ENCODE measurements around the gene SLC66A3. TPM values are rescaled to one million over a fixed set of nuclear protein-coding genes. Genes with fewer than 3 reads are reported as not detected.

The SLC66A3 gene
- total and polyA plus RNA-seq, 5 experiments from 2014 or later: 18.2 to 65.6 (median 37.0) TPM

DNA sequence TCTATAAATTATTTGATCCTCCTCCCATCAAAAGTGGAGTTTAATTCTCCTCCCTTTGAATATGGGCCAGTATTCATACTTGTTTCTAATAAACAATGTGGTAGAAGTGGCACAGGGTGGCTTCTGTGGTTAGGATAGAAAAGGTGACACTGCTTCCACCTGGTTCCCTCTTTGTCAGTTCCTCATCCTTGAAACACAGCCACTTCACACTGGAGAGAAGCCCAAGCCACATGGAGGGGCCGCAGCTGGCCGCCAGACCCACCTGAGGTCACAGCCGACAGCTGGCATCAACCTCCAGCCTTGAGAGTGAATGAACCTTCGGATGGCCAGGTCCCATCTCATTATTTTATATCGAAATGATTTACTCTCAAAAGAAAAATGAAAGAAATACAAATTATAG is 27.5 kb upstream of the SLC66A3 start:
- H3K27me3 Mint-ChIP-seq: no peaks in the 10 kb centered on the region
- no peaks in the 10 kb centered on the region for H3K9me3 Mint-ChIP-seq
- peak overlapping the region in 7 of 10 donors; percentile 26 to 67 (median 54) for H3K27ac Mint-ChIP-seq
- peaks cover 2 to 37% (median 15%) of the 10 kb centered on the region in 4 donors for H3K4me1 Mint-ChIP-seq
- no peaks in the 10 kb centered on the region for H3K36me3 Mint-ChIP-seq
- no peak overlapping the region for H3K4me3 Mint-ChIP-seq
- ATAC-seq: no peak
- no peak for DNase-seq
- POLR2A ChIA-PET: no interaction called here

DNA sequence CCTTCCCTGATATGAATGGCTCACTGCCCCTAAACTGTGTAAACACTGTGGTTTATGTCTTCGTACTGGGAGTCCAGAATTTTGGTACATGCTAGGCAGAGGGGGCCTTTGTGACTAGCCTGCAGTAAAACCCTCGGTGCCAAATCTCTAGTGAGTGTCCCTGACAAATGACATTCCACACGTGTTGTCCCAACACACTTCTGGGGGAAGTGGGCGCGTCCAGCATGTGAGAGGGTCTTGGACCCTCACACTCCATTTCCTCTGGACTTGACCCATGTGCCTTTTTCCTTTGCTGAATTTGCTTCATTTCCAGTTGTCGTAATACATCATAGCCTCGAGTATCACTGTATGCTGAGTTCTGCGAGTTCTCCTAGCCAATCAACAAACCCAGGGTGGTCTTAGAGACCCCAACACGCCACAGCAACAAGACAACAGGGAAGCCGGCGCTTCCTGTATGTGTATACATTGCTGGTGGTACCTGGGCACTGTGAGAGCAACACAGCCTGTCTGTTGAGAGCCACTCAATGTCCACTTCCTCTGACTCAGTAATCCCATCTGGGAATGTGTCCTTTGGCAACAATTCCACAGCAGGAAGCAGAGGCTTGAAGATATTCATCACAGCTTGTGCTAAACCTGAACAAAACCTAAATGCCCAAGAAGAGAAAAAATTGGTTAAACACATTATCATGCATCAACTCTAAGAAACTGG is 26.9 kb upstream of the SLC66A3 start:
- H3K4me1 Mint-ChIP-seq: peaks cover 4 to 41% (median 18%) of the 10 kb centered on the region in 4 donors
- no peaks in the 10 kb centered on the region for H3K36me3 Mint-ChIP-seq
- POLR2A ChIA-PET: interaction anchor here (1.0 to 1.2 kb wide), 2 partner anchors 34 to 646 kb away, joined by 3 read pairs; no protein-coding TSS in a partner anchor

GRCh38 chr2:11129598-11130449 is 25.4 kb upstream of the SLC66A3 start:
- H3K27ac Mint-ChIP-seq: peak overlapping the region; percentile 43 to 92 (median 83)
- H3K4me3 Mint-ChIP-seq: peak overlapping the region; percentile 68 to 85 (median 80)
- DNase-seq (peak; percentile 74 to 89 (median 83)), ATAC-seq (peak; percentile 88)
- H3K36me3 Mint-ChIP-seq: no peaks in the 10 kb centered on the region
- POLR2A ChIA-PET: interaction anchor here (0.9 to 1.2 kb wide), 6 partner anchors 25 to 644 kb away, joined by 3 to 10 read pairs (median 4); partner anchors contain the start of genes E2F6, ROCK2 and SLC66A3
- peaks cover 4 to 36% (median 19%) of the 10 kb centered on the region in 4 donors for H3K4me1 Mint-ChIP-seq
- H3K9me3 Mint-ChIP-seq: no peaks in the 10 kb centered on the region
- H3K27me3 Mint-ChIP-seq: no peaks in the 10 kb centered on the region

More for the DNA sequence above, 26.9 kb upstream of the SLC66A3 start:
- ATAC-seq: no peak
- DNase-seq: no peak
- Mint-ChIP-seq H3K9me3 (no peaks in the 10 kb centered on the region), H3K27ac (peak overlapping the region in 9 of 10 donors; percentile 41 to 80 (median 65)), H3K27me3 (no peaks in the 10 kb centered on the region), H3K4me3 (peak overlapping the region in 5 of 10 donors; percentile 22 to 82 (median 47))

DNA sequence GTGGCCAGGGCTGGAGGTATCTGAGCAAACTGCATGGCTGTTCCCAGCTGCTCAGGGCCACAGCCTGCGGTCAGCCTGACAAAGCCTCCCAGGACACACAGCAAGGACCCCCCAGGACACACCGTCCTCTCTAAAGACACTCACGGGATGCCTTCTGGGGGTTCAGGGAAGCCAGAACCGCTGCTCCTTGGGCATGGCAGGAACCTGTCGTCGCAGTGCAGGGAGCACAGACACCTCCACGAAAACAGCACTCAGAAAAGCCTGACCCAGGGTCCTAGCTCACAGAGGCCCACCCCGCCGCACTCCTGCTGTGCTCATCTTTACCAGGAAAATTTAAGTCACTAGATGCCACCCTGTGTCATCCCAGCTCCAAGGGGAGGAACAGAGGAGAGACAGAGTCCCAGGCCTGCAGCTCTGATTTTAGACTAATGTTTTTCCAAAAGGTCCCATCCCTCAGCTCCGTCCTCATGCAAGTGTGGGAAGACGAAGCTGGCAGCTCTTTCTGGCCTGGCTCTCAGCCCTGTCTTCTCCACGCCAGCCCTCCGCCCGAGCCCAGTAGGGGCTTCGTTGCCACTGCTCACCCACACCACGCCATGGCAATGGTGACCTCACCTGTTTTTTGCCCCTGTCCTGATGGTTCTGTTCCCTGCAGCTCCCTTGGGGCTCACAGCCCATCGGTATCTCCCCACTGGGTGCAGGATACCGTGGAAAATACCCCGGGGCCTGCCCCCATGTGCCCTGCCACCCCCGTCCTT is 23.9 kb upstream of the SLC66A3 start:
- DNase-seq: no peak
- Mint-ChIP-seq H3K36me3 (no peaks in the 10 kb centered on the region), H3K4me3 (peak overlapping the region in 9 of 10 donors; percentile 45 to 95 (median 87)), H3K27ac (peak overlapping the region in 8 of 10 donors; percentile 14 to 95 (median 65)), H3K27me3 (peaks cover 0 to 7% (median 5%) of the 10 kb centered on the region in 5 donors), H3K9me3 (no peaks in the 10 kb centered on the region), H3K4me1 (peaks cover 4 to 35% (median 19%) of the 10 kb centered on the region in 4 donors)
- no peak for ATAC-seq
- POLR2A ChIA-PET: interaction anchor here (0.7 to 2.3 kb wide), 4 partner anchors 24 to 334 kb away, joined by 3 to 19 read pairs (median 4); partner anchors contain the start of genes E2F6 and SLC66A3

GRCh38 chr2:11132036-11132671 is 23.1 kb upstream of the SLC66A3 start:
- Mint-ChIP-seq H3K4me3 (peak overlapping the region; percentile 80 to 95 (median 88)), H3K9me3 (no peaks in the 10 kb centered on the region), H3K36me3 (peaks cover 0 to 2% (median 0%) of the 10 kb centered on the region in 3 donors), H3K27ac (peak overlapping the region; percentile 66 to 96 (median 90)), H3K27me3 (peaks cover 0 to 9% (median 9%) of the 10 kb centered on the region in 5 donors), H3K4me1 (peaks cover 4 to 35% (median 19%) of the 10 kb centered on the region in 4 donors)
- DNase-seq (no peak), ATAC-seq (no peak)
- POLR2A ChIA-PET: interaction anchor here (0.8 to 2.9 kb wide), 5 partner anchors 22 to 334 kb away, joined by 3 to 22 read pairs (median 13); partner anchors contain the start of genes E2F6, PDIA6, ROCK2 and SLC66A3

- no peak for ATAC-seq
- POLR2A ChIA-PET: interaction anchor here (0.6 to 2.9 kb wide), 11 partner anchors 13 to 864 kb away, joined by 3 to 22 read pairs (median 5); partner anchors contain the start of genes E2F6, PDIA6, ROCK2 and SLC66A3
Measured at GRCh38 chr2:11133238-11133935, 21.9 kb upstream of the SLC66A3 start.

DNA sequence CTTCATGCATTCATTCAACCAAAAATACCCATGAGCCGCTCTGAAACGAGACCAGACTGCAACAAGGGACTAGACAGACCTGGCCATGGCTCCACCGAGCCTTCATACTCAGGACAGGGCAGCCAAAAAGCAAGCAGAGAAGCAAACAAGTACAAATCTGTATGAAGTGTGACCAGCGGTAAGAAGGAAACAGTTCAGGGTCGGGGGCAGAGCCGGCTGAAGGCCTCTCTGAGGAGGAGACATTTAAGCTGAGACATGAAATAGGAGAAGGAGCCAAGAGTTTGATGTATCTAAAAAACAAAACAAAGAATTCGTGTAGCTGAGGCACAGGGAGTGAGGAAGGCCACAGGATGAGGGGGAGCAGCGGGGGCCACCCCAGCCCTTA is 21.3 kb upstream of the SLC66A3 start:
- Mint-ChIP-seq H3K4me3 (peak overlapping the region in 3 of 10 donors; percentile 12 to 33 (median 18)), H3K9me3 (no peaks in the 10 kb centered on the region)
- DNase-seq: no peak

More at GRCh38 chr2:11133238-11133935, 21.9 kb upstream of the SLC66A3 start:
- DNase-seq: no peak
- peaks cover 4 to 31% (median 18%) of the 10 kb centered on the region in 4 donors for H3K4me1 Mint-ChIP-seq
- no peaks in the 10 kb centered on the region for H3K9me3 Mint-ChIP-seq
- H3K27me3 Mint-ChIP-seq: peaks cover 0 to 13% (median 9%) of the 10 kb centered on the region in 5 donors
- peak overlapping the region; percentile 80 to 95 (median 88) for H3K4me3 Mint-ChIP-seq
- H3K36me3 Mint-ChIP-seq: peaks cover 0 to 2% (median 0%) of the 10 kb centered on the region in 3 donors
- peak overlapping the region; percentile 66 to 96 (median 90) for H3K27ac Mint-ChIP-seq

DNA sequence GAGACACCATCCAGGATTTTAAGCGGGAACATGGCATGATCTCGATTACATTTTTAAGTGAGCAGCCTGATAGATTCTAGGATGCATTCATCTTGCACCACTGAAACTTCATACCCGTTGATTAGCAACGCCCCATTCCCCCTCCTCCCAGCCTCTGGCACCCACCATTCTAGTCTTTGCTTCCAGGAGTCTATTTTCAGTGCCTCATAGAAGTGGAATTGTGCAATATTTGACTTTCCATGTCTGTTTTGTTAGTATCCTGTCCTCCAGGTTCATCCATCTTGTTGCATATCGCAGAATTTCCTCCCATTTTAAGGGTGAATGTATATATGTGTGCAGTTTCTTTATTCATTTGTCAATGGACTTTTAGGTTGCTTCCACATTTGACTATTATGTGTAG is 20.9 kb upstream of the SLC66A3 start:
- peak overlapping the region in 5 of 10 donors; percentile 18 to 67 (median 25) for H3K4me3 Mint-ChIP-seq
- H3K4me1 Mint-ChIP-seq: peaks cover 4 to 28% (median 14%) of the 10 kb centered on the region in 4 donors
- POLR2A ChIA-PET: interaction anchor here (0.6 to 2.9 kb wide), 4 partner anchors 12 to 496 kb away, joined by 3 to 22 read pairs (median 10); partner anchors contain the start of genes ROCK2 and SLC66A3
- peaks cover 0 to 2% (median 0%) of the 10 kb centered on the region in 3 donors for H3K36me3 Mint-ChIP-seq
- ATAC-seq (no peak), DNase-seq (no peak)
- H3K9me3 Mint-ChIP-seq: no peaks in the 10 kb centered on the region
- H3K27me3 Mint-ChIP-seq: peaks cover 1 to 14% (median 9%) of the 10 kb centered on the region in 5 donors
- H3K27ac Mint-ChIP-seq: peak overlapping the region in 2 of 10 donors; percentile 27 to 60

More for the DNA sequence above, 21.3 kb upstream of the SLC66A3 start:
- peak overlapping the region in 1 of 10 donors; percentile 27 for H3K27ac Mint-ChIP-seq
- peaks cover 1 to 14% (median 9%) of the 10 kb centered on the region in 5 donors for H3K27me3 Mint-ChIP-seq
- peaks cover 4 to 28% (median 14%) of the 10 kb centered on the region in 4 donors for H3K4me1 Mint-ChIP-seq
- H3K36me3 Mint-ChIP-seq: peaks cover 0 to 2% (median 0%) of the 10 kb centered on the region in 3 donors
- POLR2A ChIA-PET: interaction anchor here (0.6 to 2.9 kb wide), 5 partner anchors 12 to 495 kb away, joined by 3 to 22 read pairs (median 13); partner anchors contain the start of genes E2F6, ROCK2 and SLC66A3
- no peak for ATAC-seq

DNA sequence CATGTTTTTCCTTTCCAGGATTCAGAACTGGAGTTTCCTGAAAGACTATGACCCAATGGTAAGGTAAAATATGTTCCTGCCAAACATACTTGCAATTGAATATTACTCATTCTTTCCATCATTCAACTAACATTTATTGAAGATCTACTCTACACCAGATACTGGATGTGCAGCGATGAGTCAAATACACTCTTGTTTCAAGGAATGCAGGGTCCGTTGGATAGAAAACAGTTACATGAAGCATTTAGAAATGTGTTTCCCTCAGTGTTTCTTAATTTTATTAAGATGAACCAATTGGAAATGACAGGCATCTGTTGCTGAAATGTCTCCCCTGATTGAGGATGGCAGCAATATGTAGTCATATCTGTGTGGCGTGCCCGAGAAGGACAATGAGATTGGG is 14.8 kb upstream of the SLC66A3 start:
- Mint-ChIP-seq H3K9me3 (no peaks in the 10 kb centered on the region), H3K4me3 (no peak overlapping the region), H3K27me3 (peaks cover 4 to 26% (median 10%) of the 10 kb centered on the region in 5 donors), H3K36me3 (peaks cover 0 to 5% (median 0%) of the 10 kb centered on the region in 3 donors), H3K27ac (no peak overlapping the region), H3K4me1 (peaks cover 0 to 3% (median 0%) of the 10 kb centered on the region in 4 donors)
- no peak for ATAC-seq
- POLR2A ChIA-PET: interaction anchor here (0.6 kb wide), 1 partner anchor 274 kb away, joined by 4 read pairs; no protein-coding TSS in a partner anchor
- no peak for DNase-seq

GRCh38 chr2:11141319-11141718 is 13.9 kb upstream of the SLC66A3 start:
- POLR2A ChIA-PET: interaction anchor here (0.7 kb wide), 1 partner anchor 208 kb away, joined by 3 read pairs; no protein-coding TSS in a partner anchor
- Mint-ChIP-seq H3K4me3 (no peak overlapping the region), H3K9me3 (no peaks in the 10 kb centered on the region), H3K27me3 (peaks cover 3 to 22% (median 6%) of the 10 kb centered on the region in 5 donors), H3K4me1 (peaks cover 0 to 5% (median 0%) of the 10 kb centered on the region in 4 donors), H3K27ac (no peak overlapping the region), H3K36me3 (peaks cover 0 to 5% (median 0%) of the 10 kb centered on the region in 3 donors)
- ATAC-seq (no peak), DNase-seq (no peak)

Measured in naive thymus-derived CD8-positive, alpha-beta T cell (primary cell).